Sigmoid colon (tissue), 7 donors: Measurements from ENCODE around the gene ROBO4. TPM values are rescaled to one million over a fixed set of nuclear protein-coding genes. Genes with fewer than 3 reads are reported as not detected.

Source experiments
- DNase-seq: peaks from one replicate; pipeline ENCODE4 v3.0.0-alpha.2; 2019
- H3K27ac ChIP-seq, 4 donors: fragments of 200-600 bp; sonication (generic); one replicate each; pipeline ENCODE4 v1.5.1; 2016 to 2019; ENCODE audit warnings: mild to moderate bottlenecking in 1 of 4
- H3K27me3 ChIP-seq, 3 donors: fragments of 200-600 bp; sonication (generic); one replicate each; pipeline ENCODE4 v1.5.1; 2019; ENCODE audit warnings: mild to moderate bottlenecking in 1 of 3
- H3K36me3 ChIP-seq, 4 donors: fragments of 200-600 bp; sonication (generic); one replicate each; pipeline ENCODE4 v1.5.1; 2016 to 2019
- H3K4me1 ChIP-seq, 4 donors: fragments of 200-600 bp; sonication (generic); one replicate each; pipeline ENCODE4 v1.5.1; 2017 to 2019
- H3K4me3 ChIP-seq, 4 donors: fragments of 200-600 bp; sonication (generic); one replicate each; pipeline ENCODE4 v1.5.1; 2017 to 2019; ENCODE audit warnings: mild to moderate bottlenecking in 2 of 4, moderate library complexity in 1 of 4
- H3K9me3 ChIP-seq, 4 donors: fragments of 200-600 bp in 3 of 4; sonication (generic) in 3 of 4; one replicate each; pipeline versions ENCODE4 v1.5.1 to v1.6.1; 2013 to 2019
- EP300 ChIP-seq, 4 donors: sonication (generic); formaldehyde crosslinking; IDR thresholded peaks; one replicate each; pipeline ENCODE4 v1.6.1; 2017; ENCODE audit warnings: antibody characterized with exemption in 4 of 4
- POLR2A ChIP-seq, 2 donors: fragments of 450-650 bp; IDR thresholded peaks; one replicate each; pipeline ENCODE4 v1.6.1; 2016; ENCODE audit warnings: antibody characterized with exemption in 2 of 2, mild to moderate bottlenecking in 2 of 2, moderate library complexity in 2 of 2
- POLR2AphosphoS5 ChIP-seq, 4 donors: sonication (generic); formaldehyde crosslinking; IDR thresholded peaks; one replicate each; pipeline ENCODE4 v1.6.1; 2017; ENCODE audit warnings: antibody characterized with exemption in 4 of 4
- WGBS, 2 donors: extraction: QIAGEN DNeasy Blood & Tissue Kit; methylation state at CpG; one replicate each; pipeline ENCODE4 v1.1.7; 2013; 5-methylcytosine and 5-hydroxymethylcytosine counted together
- intact Hi-C: fragments of 100-400 bp; cut with DNase I; formaldehyde crosslinking; loops from one replicate; pipeline ENCODE4 v1.15.1; 2023
- polyA plus RNA-seq, 3 donors: library from polyadenylated mRNA; stranded (reverse); fragments of 200-250 nt; gene quantifications; one replicate each; pipeline ENCODE4 v1.2.3, GENCODE V29; 2013
- total RNA-seq, 4 donors: library from RNA; depleted of rRNA; stranded (reverse); fragments of >200 nt; gene quantifications; one replicate each; pipeline ENCODE4 v1.1.0, GENCODE V29; 2016
- TF ChIP-seq, protein P1 (sequence below), 4 experiments: fragments of 450-650 bp in 3 of 4; fragments of 200-600 bp in 1 of 4; IDR thresholded peaks; one replicate each; pipeline ENCODE4 v1.5.1; 2016 to 2019; ENCODE audit warnings: antibody characterized with exemption in 4 of 4, mild to moderate bottlenecking in 3 of 4, moderate library complexity in 2 of 4
- donor health status: healthy with polysubstance abuse.
- donor health status: Bipolar disorder and iron deficiency.
- donor health status: healthy.

Gene ROBO4
- total and polyA plus RNA-seq, 7 donors, result 0.46 to 13.8 (median 8.1) TPM

DNA sequence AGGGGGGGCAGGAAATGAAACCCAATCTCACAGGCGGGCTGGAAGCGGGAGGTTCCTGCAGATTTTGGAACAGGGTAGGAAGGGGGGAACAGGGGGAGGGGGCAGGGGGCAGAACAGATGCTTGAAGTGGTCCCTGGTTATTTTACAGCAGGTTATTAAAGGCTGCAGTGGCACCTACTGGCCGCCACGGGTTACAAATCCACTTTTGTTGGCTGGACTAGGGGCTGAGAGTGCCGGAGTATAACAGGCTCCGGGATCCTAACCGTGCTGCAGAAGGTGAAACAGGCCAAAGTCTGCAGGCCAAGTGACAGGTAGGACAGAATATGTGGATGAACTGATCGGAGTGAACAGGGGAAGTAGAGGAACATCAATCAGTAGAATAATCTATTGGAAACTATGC lies 30.0 kb downstream of the ROBO4 start:
- Histone ChIP-seq H3K27ac (no peak overlapping the region), H3K36me3 (no peaks in the 10 kb centered on the region), H3K27me3 (peaks cover 52 to 98% (median 96%) of the 10 kb centered on the region in 3 donors), H3K4me1 (peaks cover 0 to 44% (median 38%) of the 10 kb centered on the region in 4 donors), H3K4me3 (no peak overlapping the region), H3K9me3 (no peaks in the 10 kb centered on the region)
- intact Hi-C loops, result no loop called here
- no peak for TF ChIP-seq POLR2AphosphoS5 (IDR thresholded peaks at IDR 0.05)
- TF ChIP-seq, protein P1, sequence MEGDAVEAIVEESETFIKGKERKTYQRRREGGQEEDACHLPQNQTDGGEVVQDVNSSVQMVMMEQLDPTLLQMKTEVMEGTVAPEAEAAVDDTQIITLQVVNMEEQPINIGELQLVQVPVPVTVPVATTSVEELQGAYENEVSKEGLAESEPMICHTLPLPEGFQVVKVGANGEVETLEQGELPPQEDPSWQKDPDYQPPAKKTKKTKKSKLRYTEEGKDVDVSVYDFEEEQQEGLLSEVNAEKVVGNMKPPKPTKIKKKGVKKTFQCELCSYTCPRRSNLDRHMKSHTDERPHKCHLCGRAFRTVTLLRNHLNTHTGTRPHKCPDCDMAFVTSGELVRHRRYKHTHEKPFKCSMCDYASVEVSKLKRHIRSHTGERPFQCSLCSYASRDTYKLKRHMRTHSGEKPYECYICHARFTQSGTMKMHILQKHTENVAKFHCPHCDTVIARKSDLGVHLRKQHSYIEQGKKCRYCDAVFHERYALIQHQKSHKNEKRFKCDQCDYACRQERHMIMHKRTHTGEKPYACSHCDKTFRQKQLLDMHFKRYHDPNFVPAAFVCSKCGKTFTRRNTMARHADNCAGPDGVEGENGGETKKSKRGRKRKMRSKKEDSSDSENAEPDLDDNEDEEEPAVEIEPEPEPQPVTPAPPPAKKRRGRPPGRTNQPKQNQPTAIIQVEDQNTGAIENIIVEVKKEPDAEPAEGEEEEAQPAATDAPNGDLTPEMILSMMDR (IDR thresholded peaks at IDR 0.05), result peak in 1 of 4 experiments; percentile 41
- peak; percentile 63 for DNase-seq
- WGBS, 2 donors, result 3 to 5% methylated on average over 8 of the region's 8 CpGs

DNA sequence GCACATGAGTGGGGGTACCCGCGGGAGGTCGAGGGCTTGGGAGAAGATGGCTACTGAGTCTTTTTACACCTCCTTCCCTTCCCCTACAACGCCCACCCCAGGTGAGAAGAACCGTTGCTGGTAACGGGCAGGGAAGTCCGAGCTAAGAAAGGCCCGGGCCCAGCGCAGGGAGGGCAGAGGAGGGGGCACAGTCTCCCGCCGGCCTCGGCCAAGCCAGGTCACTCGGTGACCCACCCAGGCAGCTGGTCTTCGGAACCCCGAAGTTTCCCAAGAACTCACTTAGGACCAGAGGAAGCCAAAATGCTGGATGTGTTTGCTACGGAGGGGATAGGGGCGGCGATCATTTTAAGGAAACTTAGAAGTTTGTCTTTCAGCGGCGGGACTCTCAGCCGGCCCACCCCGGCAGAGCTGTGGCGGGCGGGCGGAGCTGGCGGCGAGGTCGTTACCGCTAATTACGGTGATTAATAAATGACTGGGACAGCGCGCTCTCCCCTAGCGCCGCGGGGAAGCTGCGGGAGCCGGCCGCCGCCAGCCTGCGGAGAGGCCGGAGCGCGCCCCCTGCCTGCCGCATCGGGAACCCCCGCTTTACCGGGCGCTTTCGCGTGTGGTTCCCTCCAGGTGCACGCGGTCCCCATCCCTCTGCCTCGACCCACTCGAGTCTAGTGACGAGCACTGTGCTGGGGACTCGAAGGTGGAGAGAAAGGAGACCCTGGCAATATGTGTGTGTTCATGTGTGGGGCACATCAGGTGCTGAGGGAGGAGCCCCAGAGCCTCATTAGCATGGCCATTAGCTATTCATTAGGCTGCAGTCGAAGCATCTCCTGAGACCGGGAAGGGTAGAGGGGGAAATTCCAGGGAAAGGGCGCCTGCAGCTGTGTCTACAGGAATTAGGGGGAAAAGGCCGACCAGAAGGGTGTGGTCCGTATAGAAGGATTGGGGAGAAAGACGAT lies 31.5 kb downstream of the ROBO4 start:
- peak; percentile 66 for DNase-seq
- no peak overlapping the region for H3K27ac ChIP-seq
- peak overlapping the region in 3 of 4 donors; percentile 14 to 30 (median 29) for H3K4me3 ChIP-seq
- no peaks in the 10 kb centered on the region for H3K36me3 ChIP-seq
- intact Hi-C loops, result no loop called here
- no peaks in the 10 kb centered on the region for H3K9me3 ChIP-seq
- H3K4me1 ChIP-seq, result peaks cover 0 to 46% (median 38%) of the 10 kb centered on the region in 4 donors
- WGBS, 2 donors, result 3 to 5% methylated on average over 62 of the region's 62 CpGs
- H3K27me3 ChIP-seq, result peaks cover 52 to 100% (median 95%) of the 10 kb centered on the region in 3 donors
- TF ChIP-seq, protein P1 (IDR thresholded peaks at IDR 0.05), result peak; percentile 8 to 77 (median 44)
- TF ChIP-seq EP300 (IDR thresholded peaks at IDR 0.05), result no peak

DNA sequence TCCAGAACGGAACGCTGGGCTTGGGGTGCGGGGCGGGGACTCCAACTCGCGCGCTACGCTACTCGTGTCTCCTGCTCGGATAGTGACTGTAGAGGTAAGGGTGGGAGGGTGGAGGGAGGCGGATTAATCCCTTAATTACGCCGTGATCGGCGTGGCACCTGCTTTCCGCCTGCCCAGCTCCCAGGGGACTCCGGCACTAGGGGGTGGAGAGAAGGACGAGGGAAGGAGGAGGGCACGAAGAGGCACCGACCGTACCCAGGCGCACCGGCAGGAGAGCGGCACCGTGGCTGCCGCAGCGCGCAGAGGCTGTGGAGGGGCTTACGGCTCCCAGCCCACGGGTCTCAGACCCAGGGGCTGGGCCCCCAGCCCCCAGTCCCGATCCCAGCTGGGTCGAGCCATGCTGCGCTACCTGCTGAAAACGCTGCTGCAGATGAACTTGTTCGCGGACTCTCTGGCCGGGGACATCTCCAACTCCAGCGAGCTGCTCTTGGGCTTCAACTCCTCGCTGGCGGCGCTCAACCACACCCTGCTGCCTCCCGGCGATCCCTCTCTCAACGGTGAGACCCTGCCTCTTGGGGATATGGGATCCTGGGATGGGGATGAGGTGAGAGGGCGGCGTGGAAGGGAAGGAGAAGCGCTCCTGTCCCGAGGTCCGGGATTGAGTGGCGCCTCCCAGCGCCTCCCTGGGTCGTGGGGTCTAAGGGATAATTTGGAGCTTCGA lies 32.3 kb downstream of the ROBO4 start, which contains the start of gene ROBO3:
Gene ROBO3 (plus strand): TSS at position 252 of the 721 bp plus-strand sequence. CDS start 146 bp downstream, at position 398.
- Histone ChIP-seq H3K9me3 (no peaks in the 10 kb centered on the region), H3K36me3 (no peaks in the 10 kb centered on the region), H3K27ac (no peak within 1 kb of the TSS), H3K27me3 (peaks cover 48 to 100% (median 93%) of the 10 kb centered on the region in 3 donors), H3K4me3 (peak within 1 kb of the TSS in 3 of 4 donors; percentile 14 to 30 (median 29)), H3K4me1 (peaks cover 0 to 46% (median 38%) of the 10 kb centered on the region in 4 donors)
- no peak for TF ChIP-seq EP300 (IDR thresholded peaks at IDR 0.05)
- TF ChIP-seq POLR2AphosphoS5 (IDR thresholded peaks at IDR 0.05), result no peak
- no peak for TF ChIP-seq POLR2A (IDR thresholded peaks at IDR 0.05)
- TF ChIP-seq, protein P1 (IDR thresholded peaks at IDR 0.05), result no peak
- WGBS, 2 donors, result 3 to 4% methylated on average over 53 of the region's 53 CpGs
- peak; percentile 56 for DNase-seq
- intact Hi-C loops, result no loop called here

DNA sequence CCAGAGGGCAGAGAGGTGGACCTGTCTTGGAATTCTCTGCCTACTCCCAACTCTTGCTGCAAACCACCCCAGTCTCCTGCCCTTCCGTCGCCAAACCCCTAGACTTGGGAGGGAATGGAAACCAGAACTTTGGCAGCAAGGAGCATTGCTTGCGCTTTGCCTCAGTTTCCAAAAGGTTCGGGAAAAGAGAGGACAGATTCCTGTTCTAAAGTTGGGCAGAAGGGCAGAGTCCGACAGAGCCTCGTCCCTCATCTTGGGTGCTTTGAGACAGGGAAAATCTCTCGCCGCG lies 32.8 kb downstream of the ROBO4 start:
- Histone ChIP-seq H3K9me3 (no peaks in the 10 kb centered on the region), H3K27me3 (peaks cover 47 to 99% (median 92%) of the 10 kb centered on the region in 3 donors), H3K27ac (no peak overlapping the region), H3K4me3 (no peak overlapping the region), H3K4me1 (peaks cover 0 to 46% (median 38%) of the 10 kb centered on the region in 4 donors), H3K36me3 (no peaks in the 10 kb centered on the region)
- no peak for DNase-seq
- intact Hi-C loops, result no loop called here
- WGBS, 2 donors, result 7 to 8% methylated on average over 9 of the region's 9 CpGs
- TF ChIP-seq EP300 (IDR thresholded peaks at IDR 0.05), result no peak
- TF ChIP-seq POLR2AphosphoS5 (IDR thresholded peaks at IDR 0.05), result no peak
- TF ChIP-seq, protein P1 (IDR thresholded peaks at IDR 0.05), result no peak
- TF ChIP-seq POLR2A (IDR thresholded peaks at IDR 0.05), result no peak
